OCI-LY1 (cell line): Measurements from ENCODE around the gene RHBDL1.

Source experiments
- EZH2 ChIP-seq: fragments of 200-600 bp; sonication (generic), shearing (Covaris generic); IDR thresholded peaks from 2 replicates; pipeline ENCODE4 v1.8.0; 2017; ENCODE audit warnings: borderline replicate concordance, mixed run types, mild to moderate bottlenecking, antibody characterized with exemption, low read length, moderate library complexity, mixed read lengths
- TF ChIP-seq, protein P1 (sequence below): fragments of 200-600 bp; sonication (generic), shearing (Covaris generic); IDR thresholded peaks from 2 replicates; pipeline ENCODE4 v1.5.1; 2017; ENCODE audit warnings: mild to moderate bottlenecking, antibody characterized with exemption, low read length, moderate library complexity, mixed read lengths

GRCh38 chr16:644556-644955 lies 30.9 kb upstream of the RHBDL1 start:
- TF ChIP-seq, protein P1, sequence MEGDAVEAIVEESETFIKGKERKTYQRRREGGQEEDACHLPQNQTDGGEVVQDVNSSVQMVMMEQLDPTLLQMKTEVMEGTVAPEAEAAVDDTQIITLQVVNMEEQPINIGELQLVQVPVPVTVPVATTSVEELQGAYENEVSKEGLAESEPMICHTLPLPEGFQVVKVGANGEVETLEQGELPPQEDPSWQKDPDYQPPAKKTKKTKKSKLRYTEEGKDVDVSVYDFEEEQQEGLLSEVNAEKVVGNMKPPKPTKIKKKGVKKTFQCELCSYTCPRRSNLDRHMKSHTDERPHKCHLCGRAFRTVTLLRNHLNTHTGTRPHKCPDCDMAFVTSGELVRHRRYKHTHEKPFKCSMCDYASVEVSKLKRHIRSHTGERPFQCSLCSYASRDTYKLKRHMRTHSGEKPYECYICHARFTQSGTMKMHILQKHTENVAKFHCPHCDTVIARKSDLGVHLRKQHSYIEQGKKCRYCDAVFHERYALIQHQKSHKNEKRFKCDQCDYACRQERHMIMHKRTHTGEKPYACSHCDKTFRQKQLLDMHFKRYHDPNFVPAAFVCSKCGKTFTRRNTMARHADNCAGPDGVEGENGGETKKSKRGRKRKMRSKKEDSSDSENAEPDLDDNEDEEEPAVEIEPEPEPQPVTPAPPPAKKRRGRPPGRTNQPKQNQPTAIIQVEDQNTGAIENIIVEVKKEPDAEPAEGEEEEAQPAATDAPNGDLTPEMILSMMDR: no peak
- TF ChIP-seq EZH2: no peak
